Sigmoid colon (tissue), 7 donors: Measurements from ENCODE around the gene SERF2. TPM values are rescaled to one million over a fixed set of nuclear protein-coding genes. Genes with fewer than 3 reads are reported as not detected.
A peak's percentile ranks its signal among the peaks of the same experiment; 100 is the strongest.

Source experiments
- DNase-seq: peaks from one replicate; pipeline ENCODE4 v3.0.0-alpha.2; 2019
- H3K27ac ChIP-seq, 4 donors: fragments of 200-600 bp; sonication (generic); one replicate each; pipeline ENCODE4 v1.5.1; 2016 to 2019; ENCODE audit warnings: mild to moderate bottlenecking in 1 of 4
- H3K27me3 ChIP-seq, 3 donors: fragments of 200-600 bp; sonication (generic); one replicate each; pipeline ENCODE4 v1.5.1; 2019; ENCODE audit warnings: mild to moderate bottlenecking in 1 of 3
- H3K36me3 ChIP-seq, 4 donors: fragments of 200-600 bp; sonication (generic); one replicate each; pipeline ENCODE4 v1.5.1; 2016 to 2019
- H3K4me1 ChIP-seq, 4 donors: fragments of 200-600 bp; sonication (generic); one replicate each; pipeline ENCODE4 v1.5.1; 2017 to 2019
- H3K4me3 ChIP-seq, 4 donors: fragments of 200-600 bp; sonication (generic); one replicate each; pipeline ENCODE4 v1.5.1; 2017 to 2019; ENCODE audit warnings: mild to moderate bottlenecking in 2 of 4, moderate library complexity in 1 of 4
- H3K9me3 ChIP-seq, 4 donors: fragments of 200-600 bp in 3 of 4; sonication (generic) in 3 of 4; one replicate each; pipeline versions ENCODE4 v1.5.1 to v1.6.1; 2013 to 2019
- CTCF ChIP-seq, 4 experiments: fragments of 450-650 bp in 3 of 4; fragments of 200-600 bp in 1 of 4; IDR thresholded peaks; one replicate each; pipeline ENCODE4 v1.5.1; 2016 to 2019; ENCODE audit warnings: antibody characterized with exemption in 4 of 4, mild to moderate bottlenecking in 3 of 4, moderate library complexity in 2 of 4
- EP300 ChIP-seq, 4 donors: sonication (generic); formaldehyde crosslinking; IDR thresholded peaks; one replicate each; pipeline ENCODE4 v1.6.1; 2017; ENCODE audit warnings: antibody characterized with exemption in 4 of 4
- POLR2A ChIP-seq, 2 donors: fragments of 450-650 bp; IDR thresholded peaks; one replicate each; pipeline ENCODE4 v1.6.1; 2016; ENCODE audit warnings: antibody characterized with exemption in 2 of 2, mild to moderate bottlenecking in 2 of 2, moderate library complexity in 2 of 2
- POLR2AphosphoS5 ChIP-seq, 4 donors: sonication (generic); formaldehyde crosslinking; IDR thresholded peaks; one replicate each; pipeline ENCODE4 v1.6.1; 2017; ENCODE audit warnings: antibody characterized with exemption in 4 of 4
- WGBS, 2 donors: extraction: QIAGEN DNeasy Blood & Tissue Kit; methylation state at CpG; one replicate each; pipeline ENCODE4 v1.1.7; 2013; 5-methylcytosine and 5-hydroxymethylcytosine counted together
- intact Hi-C: fragments of 100-400 bp; cut with DNase I; formaldehyde crosslinking; loops from one replicate; pipeline ENCODE4 v1.15.1; 2023
- polyA plus RNA-seq, 3 donors: library from polyadenylated mRNA; stranded (reverse); fragments of 200-250 nt; gene quantifications; one replicate each; pipeline ENCODE4 v1.2.3, GENCODE V29; 2013
- total RNA-seq, 4 donors: library from RNA; depleted of rRNA; stranded (reverse); fragments of >200 nt; gene quantifications; one replicate each; pipeline ENCODE4 v1.1.0, GENCODE V29; 2016
- donor health status: healthy with polysubstance abuse.
- donor health status: Bipolar disorder and iron deficiency.
- donor health status: healthy.

SERF2 gene
- total and polyA plus RNA-seq, 7 donors: 625 to 3,090 (median 803) TPM

- intact Hi-C loops: no loop called here
- H3K27me3 ChIP-seq: no peaks in the 10 kb centered on the region
- no peaks in the 10 kb centered on the region for H3K36me3 ChIP-seq
- H3K9me3 ChIP-seq: no peaks in the 10 kb centered on the region
- peaks cover 0 to 17% (median 16%) of the 10 kb centered on the region in 4 donors for H3K4me1 ChIP-seq
- WGBS, 2 donors: 75 to 79% methylated on average over 1 of the region's 1 CpG
- DNase-seq: no peak
- no peak overlapping the region for H3K27ac ChIP-seq
- no peak overlapping the region for H3K4me3 ChIP-seq
- TF ChIP-seq EP300 (IDR thresholded peaks at IDR 0.05) (no peak), CTCF (IDR thresholded peaks at IDR 0.05) (no peak), POLR2AphosphoS5 (IDR thresholded peaks at IDR 0.05) (no peak), POLR2A (IDR thresholded peaks at IDR 0.05) (no peak)
Observed at GRCh38 chr15:43779016-43779415, 13.1 kb upstream of the SERF2 start.

GRCh38 chr15:43789409-43789808, 2.7 kb upstream of the SERF2 start:
- Histone ChIP-seq H3K9me3 (no peaks in the 10 kb centered on the region), H3K4me1 (peaks cover 4 to 21% (median 15%) of the 10 kb centered on the region in 4 donors), H3K36me3 (peaks cover 0 to 10% (median 4%) of the 10 kb centered on the region in 4 donors), H3K27me3 (no peaks in the 10 kb centered on the region), H3K27ac (no peak overlapping the region), H3K4me3 (no peak overlapping the region)
- DNase-seq: no peak
- 80 to 94% methylated on average over 3 of the region's 3 CpGs for WGBS, 2 donors
- TF ChIP-seq EP300 (IDR thresholded peaks at IDR 0.05) (no peak), POLR2A (IDR thresholded peaks at IDR 0.05) (no peak)
- intact Hi-C loops: no loop called here

DNA sequence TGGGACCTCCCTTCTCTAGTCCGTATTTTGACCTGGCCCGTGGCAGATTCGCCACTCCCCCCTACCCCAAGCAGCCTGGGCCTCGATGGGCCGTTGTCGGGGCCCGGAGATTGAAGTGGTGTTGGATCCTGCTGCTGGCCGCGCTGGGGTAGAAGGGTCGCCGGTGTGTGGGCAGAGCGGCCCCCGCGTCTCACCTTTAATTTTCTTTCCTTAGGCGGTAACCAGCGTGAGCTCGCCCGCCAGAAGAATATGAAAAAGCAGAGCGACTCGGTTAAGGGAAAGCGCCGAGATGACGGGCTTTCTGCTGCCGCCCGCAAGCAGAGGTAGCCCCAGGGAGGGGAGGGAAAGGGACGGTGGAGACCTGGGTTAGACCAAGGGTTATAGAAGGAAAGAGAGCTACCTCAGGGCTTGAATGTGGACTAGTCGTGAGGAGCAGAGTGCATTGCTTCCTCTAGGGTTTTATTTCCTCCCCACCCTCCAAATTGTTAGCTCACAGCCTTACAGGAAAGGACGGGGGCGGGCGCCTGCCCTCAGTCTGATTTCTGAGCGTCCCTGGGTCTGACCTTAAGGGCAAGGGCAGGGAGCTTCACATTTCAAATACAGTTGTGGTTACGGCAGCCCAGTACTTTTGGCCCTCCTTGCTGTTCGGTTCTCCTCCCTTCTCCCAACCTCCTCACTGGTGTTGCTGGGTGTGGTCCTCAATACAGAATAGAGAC, 799 bp downstream of the SERF2 start:
- TF ChIP-seq POLR2A (IDR thresholded peaks at IDR 0.05) (peak in 1 of 2 donors; percentile 35), CTCF (IDR thresholded peaks at IDR 0.05) (peak in 2 of 4 experiments; percentile 12 to 15), EP300 (IDR thresholded peaks at IDR 0.05) (no peak), POLR2AphosphoS5 (IDR thresholded peaks at IDR 0.05) (no peak)
- peaks cover 0 to 44% (median 14%) of the 10 kb centered on the region in 4 donors for H3K36me3 ChIP-seq
- peaks cover 4 to 52% (median 28%) of the 10 kb centered on the region in 4 donors for H3K4me1 ChIP-seq
- H3K9me3 ChIP-seq: no peaks in the 10 kb centered on the region
- peak overlapping the region; percentile 94 to 99 (median 96) for H3K27ac ChIP-seq
- intact Hi-C loops: loop anchor here (2.0 kb wide), 1 partner anchor 32 kb away; the partner anchor contains the start of gene MFAP1
- 1 to 2% methylated on average over 33 of the region's 33 CpGs for WGBS, 2 donors
- no peak for DNase-seq
- peak overlapping the region; percentile 71 to 91 (median 88) for H3K4me3 ChIP-seq
- no peaks in the 10 kb centered on the region for H3K27me3 ChIP-seq

DNA sequence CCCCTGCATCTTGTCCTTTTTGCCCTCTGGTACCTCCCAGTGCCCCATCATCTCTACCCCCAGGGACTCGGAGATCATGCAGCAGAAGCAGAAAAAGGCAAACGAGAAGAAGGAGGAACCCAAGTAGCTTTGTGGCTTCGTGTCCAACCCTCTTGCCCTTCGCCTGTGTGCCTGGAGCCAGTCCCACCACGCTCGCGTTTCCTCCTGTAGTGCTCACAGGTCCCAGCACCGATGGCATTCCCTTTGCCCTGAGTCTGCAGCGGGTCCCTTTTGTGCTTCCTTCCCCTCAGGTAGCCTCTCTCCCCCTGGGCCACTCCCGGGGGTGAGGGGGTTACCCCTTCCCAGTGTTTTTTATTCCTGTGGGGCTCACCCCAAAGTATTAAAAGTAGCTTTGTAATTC, 1.5 kb downstream of the SERF2 start:
- peak overlapping the region; percentile 71 to 91 (median 88) for H3K4me3 ChIP-seq
- H3K4me1 ChIP-seq: peaks cover 4 to 58% (median 28%) of the 10 kb centered on the region in 4 donors
- intact Hi-C loops: loop anchor here (2.0 kb wide), 1 partner anchor 31 kb away; the partner anchor contains the start of gene MFAP1
- TF ChIP-seq EP300 (IDR thresholded peaks at IDR 0.05): no peak
- TF ChIP-seq POLR2A (IDR thresholded peaks at IDR 0.05): no peak
- no peak for TF ChIP-seq POLR2AphosphoS5 (IDR thresholded peaks at IDR 0.05)
- TF ChIP-seq CTCF (IDR thresholded peaks at IDR 0.05): no peak
- H3K27me3 ChIP-seq: no peaks in the 10 kb centered on the region
- H3K9me3 ChIP-seq: no peaks in the 10 kb centered on the region
- WGBS, 2 donors: 75 to 82% methylated on average over 10 of the region's 10 CpGs
- H3K36me3 ChIP-seq: peaks cover 0 to 45% (median 14%) of the 10 kb centered on the region in 4 donors
- H3K27ac ChIP-seq: peak overlapping the region; percentile 94 to 99 (median 96)
- DNase-seq: no peak

DNA sequence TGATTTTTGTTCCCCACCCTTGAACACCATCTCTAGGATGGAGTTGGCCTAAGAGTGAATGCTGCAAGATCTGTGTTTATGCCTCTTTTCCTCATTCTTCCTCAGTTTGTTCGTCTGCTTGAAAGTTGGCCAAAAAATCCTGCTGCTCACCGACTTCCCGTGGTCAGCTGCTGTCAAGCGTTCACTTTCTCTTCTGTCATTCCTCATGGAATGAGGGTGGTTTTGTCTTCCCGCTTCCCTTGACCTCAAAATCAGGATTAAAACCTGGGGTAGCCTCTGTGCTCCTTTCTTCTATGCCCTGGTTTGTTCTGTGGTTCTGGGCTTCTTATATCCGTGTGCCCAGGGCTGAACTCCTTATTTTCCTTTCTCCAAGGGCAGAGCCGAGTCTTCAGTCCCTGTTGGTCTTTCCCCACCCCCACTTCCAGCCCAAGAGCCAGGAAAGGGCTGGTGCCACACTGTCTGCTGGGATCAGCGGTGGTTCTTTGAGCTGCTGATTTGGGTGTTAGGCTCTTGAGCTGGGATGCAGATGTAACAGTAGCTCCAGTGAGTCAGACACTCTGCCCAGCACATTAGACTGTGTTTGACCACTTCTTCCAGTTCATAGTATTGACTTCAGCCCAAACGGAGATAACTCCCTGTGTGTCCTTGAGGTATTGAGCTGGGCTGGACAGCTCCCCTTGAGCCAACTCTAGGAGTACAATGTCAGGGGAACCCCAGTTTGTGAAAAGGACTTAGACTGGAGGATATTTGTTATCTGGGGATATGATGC, 2.3 kb downstream of the SERF2 start:
- H3K27ac ChIP-seq: peak overlapping the region in 2 of 4 donors; percentile 4 to 98
- DNase-seq: no peak
- H3K36me3 ChIP-seq: peaks cover 0 to 53% (median 16%) of the 10 kb centered on the region in 4 donors
- peaks cover 4 to 59% (median 30%) of the 10 kb centered on the region in 4 donors for H3K4me1 ChIP-seq
- no peaks in the 10 kb centered on the region for H3K27me3 ChIP-seq
- intact Hi-C loops: no loop called here
- H3K4me3 ChIP-seq: no peak overlapping the region
- H3K9me3 ChIP-seq: no peaks in the 10 kb centered on the region
- 83 to 86% methylated on average over 9 of the region's 9 CpGs for WGBS, 2 donors
- TF ChIP-seq CTCF (IDR thresholded peaks at IDR 0.05) (no peak), EP300 (IDR thresholded peaks at IDR 0.05) (no peak), POLR2AphosphoS5 (IDR thresholded peaks at IDR 0.05) (no peak), POLR2A (IDR thresholded peaks at IDR 0.05) (no peak)
